Skin epidermis (tissue), 12 donors: ENCODE measurements around the gene PDZD2.
"Not testable (repeated sequence)": the region's sequence is repeated elsewhere in the genome, so short reads cannot be mapped to it uniquely, and the experiment has no call there.

Source experiments
- H3K27ac ChIP-seq, 21 experiments: fragments of 200-600 bp; sonication (generic) in 11 of 21; one replicate each; pipeline ENCODE4 v1.5.0; 2020; ENCODE audit warnings: mild to moderate bottlenecking in 3 of 21, inconsistent platforms in 2 of 21, moderate library complexity in 2 of 21
- H3K4me3 ChIP-seq, 7 experiments: fragments of 200-600 bp; sonication (generic) in 2 of 7; one replicate each; pipeline ENCODE4 v1.5.0; 2020; ENCODE audit warnings: inconsistent platforms in 2 of 7, mild to moderate bottlenecking in 2 of 7, moderate library complexity in 1 of 7

PDZD2 gene

DNA sequence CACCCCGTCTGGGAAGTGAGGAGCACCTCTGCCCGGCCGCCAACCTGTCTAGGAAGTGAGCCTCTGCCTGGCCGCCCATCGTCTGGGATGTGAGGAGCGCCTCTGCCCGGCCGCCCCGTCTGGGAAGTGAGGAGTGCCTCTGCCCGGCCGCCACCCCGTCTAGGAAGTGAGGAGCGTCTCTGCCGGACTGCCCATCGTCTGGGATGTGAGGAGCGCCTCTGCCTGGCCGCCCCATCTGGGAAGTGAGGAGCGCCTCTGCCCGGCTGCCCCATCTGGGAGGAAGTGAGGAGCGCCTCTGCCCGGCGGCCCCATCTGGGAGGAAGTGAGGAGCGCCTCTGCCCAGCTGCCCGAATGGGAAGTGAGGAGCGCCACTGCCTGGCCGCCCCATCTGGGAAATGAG is 400.7 kb downstream of the PDZD2 start:
- not testable (repeated sequence) for H3K27ac ChIP-seq

DNA sequence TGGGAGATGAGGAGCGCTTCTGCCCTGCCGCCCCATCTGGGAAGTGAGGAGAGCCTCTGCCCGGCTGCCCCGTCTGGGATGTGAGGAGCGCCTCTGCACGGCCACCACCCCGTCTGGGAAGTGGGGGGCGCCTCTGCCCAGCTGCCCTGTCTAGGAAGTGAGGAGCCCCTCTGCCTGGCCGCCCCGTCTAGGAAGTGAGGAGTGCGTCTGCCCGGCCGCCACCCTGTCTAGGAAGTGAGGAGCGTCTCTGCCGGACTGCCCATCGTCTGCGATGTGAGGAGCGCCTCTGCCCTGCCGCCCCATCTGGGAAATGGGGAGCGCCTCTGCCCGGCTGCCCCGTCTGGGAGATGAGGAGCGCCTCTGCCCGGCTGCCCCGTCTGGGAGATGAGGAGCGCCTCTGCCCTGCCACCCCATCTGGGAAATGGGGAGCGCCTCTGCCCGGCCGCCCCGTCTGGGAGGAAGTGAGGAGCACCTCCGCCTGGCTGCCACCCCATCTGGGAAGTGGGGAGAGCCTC is 401.3 kb downstream of the PDZD2 start:
- H3K4me3 ChIP-seq, H3K27ac ChIP-seq: not testable (repeated sequence)

More for the DNA sequence above, 400.7 kb downstream of the PDZD2 start:
- not testable (repeated sequence) for H3K4me3 ChIP-seq

DNA sequence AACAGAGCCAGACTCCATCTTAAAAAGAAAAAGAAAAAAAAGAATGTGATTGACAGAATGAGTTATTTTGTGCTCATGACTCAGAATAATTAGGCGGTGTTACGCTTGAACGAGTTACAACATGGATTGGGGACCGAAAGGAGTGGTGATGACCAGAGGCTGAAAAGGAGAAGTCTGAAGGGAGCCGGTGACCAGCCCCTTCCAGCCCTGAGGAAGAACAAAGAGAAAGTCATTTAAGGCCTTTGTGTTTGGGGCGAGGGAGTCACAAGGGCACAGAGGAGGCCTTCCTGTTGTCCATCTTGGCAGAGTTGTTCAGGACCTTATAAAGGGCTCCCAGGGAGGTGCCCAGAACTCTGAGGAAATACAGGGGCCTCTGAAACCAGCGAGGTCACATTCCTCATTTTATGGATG is 403.6 kb downstream of the PDZD2 start:
- no peak overlapping the region for H3K4me3 ChIP-seq
- H3K27ac ChIP-seq: peak overlapping the region in 2 of 21 experiments; percentile 26 to 39

DNA sequence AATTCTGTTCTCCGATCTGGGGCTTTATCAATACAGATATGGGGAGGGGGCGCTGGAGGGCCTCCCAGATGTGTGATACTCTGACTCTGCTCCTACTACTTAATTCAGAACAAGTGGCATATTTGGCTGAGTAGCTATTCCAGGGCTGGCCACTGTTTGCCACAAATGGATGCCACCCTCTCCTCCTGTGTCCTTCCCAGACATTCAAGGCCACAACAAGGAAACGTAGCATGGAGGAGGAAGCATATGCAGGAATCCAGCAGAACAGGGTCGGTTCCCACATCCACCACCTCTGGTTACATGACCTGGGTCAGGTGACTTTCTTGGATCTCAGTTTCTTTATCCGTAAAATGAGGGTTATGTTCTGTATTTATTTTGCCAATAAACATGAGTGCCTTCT is 404.2 kb downstream of the PDZD2 start:
- Histone ChIP-seq H3K27ac (peak overlapping the region in 2 of 21 experiments; percentile 24 to 39), H3K4me3 (no peak overlapping the region)

DNA sequence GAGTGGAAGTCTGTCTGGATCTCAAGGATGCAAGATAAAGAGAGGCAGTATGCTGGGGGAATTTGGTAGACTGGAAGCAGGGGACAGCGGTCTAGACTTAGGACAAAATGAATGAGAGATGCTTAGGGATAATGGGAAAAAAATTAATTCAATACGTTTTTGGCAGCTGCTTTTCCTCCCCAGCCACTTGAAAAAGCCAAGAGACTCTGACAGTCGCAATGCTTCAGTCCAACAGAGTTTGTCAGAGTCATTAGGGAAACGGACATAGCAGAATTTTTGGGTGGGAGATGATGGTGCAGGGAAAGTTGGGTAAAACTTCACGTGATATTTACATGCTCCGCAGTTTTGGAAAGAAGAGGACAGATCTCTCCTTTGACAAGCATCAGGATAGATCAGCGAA is 405.5 kb downstream of the PDZD2 start:
- Histone ChIP-seq H3K27ac (no peak overlapping the region), H3K4me3 (no peak overlapping the region)

DNA sequence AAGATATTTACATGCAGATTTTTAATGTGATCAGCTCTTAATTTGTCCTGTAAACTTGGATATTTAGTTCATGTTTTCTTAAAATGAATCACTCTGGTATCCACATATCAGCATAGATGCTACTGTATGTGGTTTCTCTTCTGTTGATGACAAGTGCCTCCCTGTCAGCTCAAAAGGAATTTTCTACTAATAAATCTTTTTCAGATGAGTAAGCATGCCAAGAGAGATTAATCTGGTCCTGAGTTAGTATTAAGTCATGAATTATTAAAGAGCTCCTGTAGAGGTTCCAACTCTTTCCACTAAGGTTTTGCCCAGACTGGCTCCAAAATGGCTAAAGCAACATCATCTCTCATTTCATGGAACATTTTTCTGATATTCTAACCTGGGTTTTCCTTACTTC is 406.0 kb downstream of the PDZD2 start:
- Histone ChIP-seq H3K27ac (no peak overlapping the region), H3K4me3 (no peak overlapping the region)

DNA sequence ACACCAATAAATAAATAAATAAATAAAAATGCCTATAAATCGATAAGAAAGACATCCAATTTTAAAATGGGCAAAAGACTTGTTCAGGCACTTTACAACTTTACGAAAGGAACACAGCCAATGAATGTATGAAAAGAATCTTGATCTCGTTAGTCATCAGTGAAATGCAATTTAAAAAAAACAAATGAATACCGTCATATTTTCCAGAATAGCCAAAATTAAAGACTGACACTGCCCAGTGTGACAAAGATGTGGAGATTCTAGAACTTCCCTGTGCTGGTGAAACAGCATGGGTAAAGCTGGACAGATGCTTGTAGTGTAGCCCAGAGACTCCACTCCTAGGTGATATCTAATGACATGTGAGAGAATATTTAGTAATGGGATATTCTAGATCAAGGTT is 408.1 kb downstream of the PDZD2 start:
- Histone ChIP-seq H3K27ac (no peak overlapping the region), H3K4me3 (no peak overlapping the region)

DNA sequence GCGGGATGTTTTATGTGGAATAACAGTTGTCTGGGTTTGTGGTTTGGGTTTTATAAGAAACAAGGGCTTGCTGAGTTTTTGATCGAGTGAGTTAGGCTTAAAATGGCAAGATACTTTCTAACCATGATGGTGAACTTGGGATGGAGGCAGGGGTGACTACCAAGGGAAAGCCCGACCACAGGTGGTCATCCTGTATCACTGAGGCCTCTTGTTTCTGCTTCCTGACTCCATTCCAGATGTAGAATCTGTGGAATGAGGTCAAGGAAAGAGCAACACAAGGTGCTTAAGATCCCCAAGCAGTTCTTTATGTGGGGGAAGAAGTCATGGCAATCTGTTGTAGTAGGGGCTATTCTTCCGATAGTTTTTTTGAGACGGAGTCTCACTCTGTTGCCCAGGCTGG is 412.9 kb downstream of the PDZD2 start:
- no peak overlapping the region for H3K27ac ChIP-seq

DNA sequence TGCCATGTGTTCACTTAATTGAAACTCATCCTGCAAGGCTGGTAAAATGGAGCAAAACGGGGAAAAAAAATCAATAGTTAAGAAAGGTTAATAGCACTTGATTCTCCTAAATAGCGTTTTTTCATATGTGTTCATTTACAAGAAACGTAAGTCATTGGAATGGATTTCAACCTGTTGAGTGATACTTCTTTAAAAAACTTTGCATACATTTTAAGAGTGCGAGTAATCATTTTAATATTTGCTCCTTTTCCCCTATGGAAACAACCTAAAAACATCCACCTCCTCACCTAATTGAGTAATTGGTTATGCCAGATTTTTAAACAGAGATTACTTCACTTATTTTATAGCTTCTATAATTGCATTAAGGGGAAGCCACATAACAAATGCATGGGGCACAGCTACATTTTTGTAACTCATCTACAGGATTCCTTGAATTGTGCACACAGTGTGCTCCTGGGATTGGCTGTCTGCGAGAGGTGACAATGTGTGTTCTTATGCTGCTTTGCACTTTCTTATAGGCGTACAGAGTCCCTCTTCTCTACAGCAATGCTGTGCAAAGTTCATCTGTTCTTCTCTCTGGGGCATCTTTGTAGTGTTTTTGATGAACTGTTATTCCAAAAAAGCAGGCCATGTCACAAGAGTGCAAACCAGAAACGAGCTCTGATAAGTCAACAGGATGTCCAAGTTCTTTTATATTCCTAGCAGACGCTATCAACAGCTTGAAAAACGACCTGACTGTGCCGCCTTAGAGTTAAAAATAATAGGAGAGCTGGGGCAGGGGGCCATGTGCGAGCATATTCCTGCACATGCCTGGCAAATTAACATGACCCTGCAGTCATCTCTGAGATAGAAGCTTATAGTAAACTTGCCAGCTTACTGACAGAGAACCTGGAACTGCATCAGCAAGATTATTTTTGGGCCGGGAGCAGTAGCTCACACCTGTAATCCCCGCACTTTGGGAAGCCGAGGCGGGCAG is 417.2 kb downstream of the PDZD2 start:
- no peak overlapping the region for H3K27ac ChIP-seq

More for the DNA sequence above, 412.9 kb downstream of the PDZD2 start:
- no peak overlapping the region for H3K4me3 ChIP-seq

DNA sequence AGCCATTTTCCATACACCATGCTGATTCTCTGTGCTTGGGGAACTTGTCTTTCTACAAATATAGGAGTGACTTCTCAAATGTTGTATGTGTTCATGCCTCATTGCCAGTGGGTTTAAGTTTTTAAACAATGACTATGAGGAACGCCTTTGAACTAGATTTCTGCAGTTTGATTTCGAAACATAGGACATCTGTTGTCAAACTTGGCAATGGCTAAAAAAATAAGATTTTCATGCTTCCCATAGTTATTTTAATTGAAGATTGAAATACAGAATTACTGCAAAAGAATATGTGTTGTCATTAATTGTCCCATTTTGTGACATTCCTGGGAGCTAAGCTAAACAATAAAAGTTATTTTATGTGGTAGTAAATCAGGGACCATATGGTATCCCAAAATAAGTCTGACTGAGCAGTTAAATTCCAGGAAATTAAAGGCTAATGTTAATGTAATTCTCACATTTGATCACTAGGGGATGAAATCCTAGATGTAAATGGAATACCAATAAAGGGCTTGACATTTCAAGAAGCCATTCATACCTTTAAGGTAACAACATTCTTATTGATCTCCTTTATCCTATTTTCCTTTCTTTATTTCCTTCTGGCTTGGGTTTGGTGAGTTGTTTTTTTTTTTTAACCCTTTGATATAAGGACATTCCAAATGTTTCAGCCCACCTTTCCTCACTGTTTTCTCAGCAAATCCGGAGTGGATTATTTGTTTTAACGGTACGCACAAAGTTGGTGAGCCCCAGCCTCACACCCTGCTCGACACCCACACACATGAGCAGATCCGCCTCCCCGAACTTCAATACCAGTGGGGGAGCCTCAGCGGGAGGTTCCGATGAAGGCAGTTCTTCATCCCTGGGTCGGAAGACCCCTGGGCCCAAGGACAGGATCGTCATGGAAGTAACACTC is 418.5 kb downstream of the PDZD2 start:
- Histone ChIP-seq H3K4me3 (no peak overlapping the region), H3K27ac (no peak overlapping the region)

More for the DNA sequence above, 417.2 kb downstream of the PDZD2 start:
- no peak overlapping the region for H3K4me3 ChIP-seq

DNA sequence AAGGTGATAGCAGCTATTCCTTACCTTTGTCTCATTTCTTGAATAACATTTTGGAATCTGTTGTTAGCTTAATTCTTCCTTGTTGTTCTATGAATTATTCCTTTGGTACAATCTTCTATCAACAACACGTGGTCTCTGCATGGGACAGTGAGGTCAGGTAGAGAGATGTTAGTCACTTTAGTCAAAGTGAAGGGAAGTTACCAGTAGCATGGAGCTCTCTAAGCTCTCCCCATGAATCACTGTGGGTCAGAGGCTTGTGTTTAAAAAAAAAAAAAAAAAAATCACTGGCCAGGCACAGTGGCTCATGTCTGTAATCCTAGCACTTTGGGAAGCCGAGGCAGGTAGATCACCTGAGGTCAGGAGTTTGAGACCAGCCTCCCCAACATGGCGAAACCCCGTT is 419.2 kb downstream of the PDZD2 start:
- no peak overlapping the region for H3K27ac ChIP-seq
- H3K4me3 ChIP-seq: no peak overlapping the region

DNA sequence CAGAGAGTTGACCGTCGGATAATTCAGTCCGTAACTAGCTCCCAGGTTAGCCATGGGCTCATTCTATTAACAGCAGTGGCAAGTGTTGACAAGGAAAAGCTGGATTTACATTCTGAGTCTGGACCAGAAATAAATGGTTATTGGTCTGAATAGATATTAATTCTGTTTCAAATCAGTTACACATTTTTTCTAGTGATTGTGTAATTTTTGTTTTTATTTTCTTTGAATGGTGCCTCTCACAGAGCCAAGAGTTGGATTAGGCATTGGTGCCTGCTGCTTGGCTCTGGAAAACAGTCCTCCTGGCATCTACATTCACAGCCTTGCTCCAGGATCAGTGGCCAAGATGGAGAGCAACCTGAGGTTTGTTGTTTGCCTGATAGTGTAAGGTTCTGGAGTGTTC is 420.1 kb downstream of the PDZD2 start:
- no peak overlapping the region for H3K4me3 ChIP-seq
- H3K27ac ChIP-seq: no peak overlapping the region

DNA sequence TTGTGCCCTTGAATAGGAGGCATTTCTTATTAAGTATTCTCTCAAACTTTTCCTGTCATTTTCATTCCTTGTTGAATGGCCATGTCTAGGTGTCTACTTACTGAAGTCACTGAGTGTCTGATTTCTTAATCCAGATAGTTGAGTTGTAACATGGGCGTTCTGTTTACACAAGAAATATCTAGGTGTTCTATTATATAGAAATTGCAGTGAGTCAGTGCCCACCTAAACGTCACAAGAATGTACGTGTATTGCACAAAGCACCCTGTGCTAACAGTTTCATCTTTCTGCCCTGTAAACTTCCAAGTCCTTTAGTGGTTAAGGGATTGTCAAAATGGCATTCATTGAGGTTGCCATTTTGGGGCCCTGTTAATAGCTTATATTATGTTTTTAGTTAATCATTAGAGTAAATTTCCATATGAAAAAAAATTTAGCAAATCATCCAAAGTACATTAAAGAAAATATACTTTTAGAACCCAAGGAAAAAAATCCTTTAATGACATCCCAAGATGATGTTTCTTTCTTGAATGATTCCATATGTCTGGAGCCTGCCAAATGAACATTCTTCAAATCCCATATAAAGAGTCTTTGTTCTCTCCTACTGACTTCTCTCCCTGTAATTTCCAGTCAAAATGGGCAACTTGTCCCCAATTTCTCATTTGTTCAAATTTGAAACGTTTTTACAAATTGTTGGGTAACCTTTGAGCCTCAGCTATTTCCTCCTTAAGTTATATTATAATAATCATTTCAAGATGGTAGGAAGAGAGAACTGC is 421.0 kb downstream of the PDZD2 start:
- H3K4me3 ChIP-seq: no peak overlapping the region
- H3K27ac ChIP-seq: no peak overlapping the region

DNA sequence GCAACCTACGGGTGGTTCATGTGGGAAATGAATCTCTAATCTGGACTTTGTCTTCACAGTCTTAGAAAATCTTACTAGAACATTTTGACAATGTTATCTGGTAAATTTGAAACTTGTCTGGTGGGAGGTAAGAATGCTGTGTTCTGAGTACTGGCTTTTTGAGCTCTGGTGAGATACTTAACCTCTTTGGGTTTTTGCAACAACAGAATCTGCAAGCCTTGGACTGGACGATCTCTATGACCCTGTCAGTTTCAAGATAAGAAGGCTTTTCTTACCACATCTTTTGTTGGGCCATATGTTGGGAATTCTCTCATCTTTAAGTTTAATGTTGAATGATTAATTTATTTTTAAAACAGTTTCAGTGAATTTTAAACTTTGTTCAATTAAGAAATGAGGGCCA is 422.3 kb downstream of the PDZD2 start:
- H3K4me3 ChIP-seq: no peak overlapping the region
- H3K27ac ChIP-seq: no peak overlapping the region

DNA sequence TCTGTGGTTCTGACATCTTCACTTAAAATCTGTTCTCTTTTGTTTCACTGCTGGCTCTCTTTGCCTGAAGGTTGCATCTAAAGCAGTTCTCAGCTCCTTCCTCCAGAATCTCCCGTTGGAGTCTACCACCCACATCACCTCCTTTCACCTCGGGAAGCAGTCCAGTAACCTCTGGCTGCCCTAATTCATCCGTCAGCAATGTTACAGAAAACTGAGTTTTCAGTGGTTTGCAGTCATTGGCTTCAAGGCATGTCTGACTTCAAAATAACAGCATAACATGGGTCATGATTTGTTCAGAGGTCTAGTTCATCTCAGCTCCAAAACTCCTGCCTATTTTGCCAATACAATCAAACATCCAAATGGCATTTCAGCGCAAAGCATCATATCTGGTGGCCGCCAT is 427.5 kb downstream of the PDZD2 start:
- H3K27ac ChIP-seq: no peak overlapping the region
- H3K4me3 ChIP-seq: no peak overlapping the region

DNA sequence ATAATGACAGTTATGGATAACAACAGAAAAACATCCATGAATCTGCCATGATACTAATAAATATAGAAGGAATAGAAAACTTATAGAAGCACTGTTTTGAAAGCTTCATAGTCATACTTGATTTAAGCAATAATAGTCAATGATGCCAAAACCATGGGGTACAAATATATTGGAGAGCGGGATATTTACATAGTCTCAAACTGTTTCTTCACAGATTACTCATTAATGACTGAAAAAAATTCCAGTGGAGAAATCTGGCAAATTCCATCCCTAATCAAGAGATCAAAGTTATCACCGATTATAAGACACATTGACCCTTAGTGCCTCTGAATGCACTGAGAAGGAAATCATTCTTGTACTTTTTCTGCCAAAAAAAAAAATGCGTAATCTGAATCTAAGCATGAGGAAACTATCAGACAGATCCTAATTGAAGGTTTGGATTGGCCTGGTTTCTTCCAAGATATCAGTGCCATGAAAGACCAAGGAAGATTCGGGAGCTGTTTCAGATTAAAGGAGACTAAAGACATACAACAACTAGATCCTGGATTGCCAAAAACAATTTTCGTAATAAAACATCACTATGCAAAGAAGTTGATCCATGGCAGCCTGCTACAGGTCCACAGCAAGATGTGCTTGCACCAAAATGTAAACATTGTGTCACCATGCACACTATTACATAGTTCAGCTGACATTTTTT is 429.0 kb downstream of the PDZD2 start:
- Histone ChIP-seq H3K27ac (no peak overlapping the region), H3K4me3 (no peak overlapping the region)

DNA sequence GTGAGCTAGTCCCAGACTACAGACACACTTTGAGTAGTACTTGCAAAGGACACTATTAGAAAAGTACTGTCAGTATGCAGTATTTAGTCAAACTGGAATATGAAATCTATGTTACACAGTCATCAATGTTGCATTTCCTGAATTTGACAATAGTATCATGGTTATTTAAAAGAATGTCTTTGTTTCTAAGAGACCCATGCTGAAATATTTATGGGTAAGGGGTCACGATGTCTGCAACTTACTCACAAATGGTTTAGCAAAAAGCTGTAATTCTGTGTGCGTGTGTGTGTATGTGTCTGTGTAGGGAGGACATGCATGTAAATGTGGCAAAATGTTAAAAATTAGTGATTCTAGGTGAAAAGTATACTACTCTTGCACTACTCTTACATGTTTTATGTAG is 429.6 kb downstream of the PDZD2 start:
- H3K27ac ChIP-seq: no peak overlapping the region
- H3K4me3 ChIP-seq: no peak overlapping the region

DNA sequence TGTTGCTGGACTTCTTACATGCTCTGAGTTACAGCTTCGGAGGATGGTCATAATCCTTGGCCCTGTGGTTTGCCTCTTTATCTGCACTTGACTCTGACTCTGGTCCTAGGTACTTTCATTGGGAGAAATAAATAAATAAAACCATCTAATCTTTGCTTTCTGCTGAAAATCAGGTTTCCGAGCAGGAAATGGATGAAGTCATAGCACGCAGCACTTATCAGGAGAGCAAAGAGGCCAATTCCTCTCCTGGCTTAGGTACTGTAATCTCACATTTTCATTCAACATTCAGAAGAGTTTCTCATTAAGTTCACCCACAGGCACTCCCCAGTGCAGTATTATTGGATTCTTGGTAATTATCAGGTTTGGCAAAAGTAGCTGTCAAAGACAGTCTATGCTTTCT is 430.5 kb downstream of the PDZD2 start:
- Histone ChIP-seq H3K4me3 (no peak overlapping the region), H3K27ac (no peak overlapping the region)

DNA sequence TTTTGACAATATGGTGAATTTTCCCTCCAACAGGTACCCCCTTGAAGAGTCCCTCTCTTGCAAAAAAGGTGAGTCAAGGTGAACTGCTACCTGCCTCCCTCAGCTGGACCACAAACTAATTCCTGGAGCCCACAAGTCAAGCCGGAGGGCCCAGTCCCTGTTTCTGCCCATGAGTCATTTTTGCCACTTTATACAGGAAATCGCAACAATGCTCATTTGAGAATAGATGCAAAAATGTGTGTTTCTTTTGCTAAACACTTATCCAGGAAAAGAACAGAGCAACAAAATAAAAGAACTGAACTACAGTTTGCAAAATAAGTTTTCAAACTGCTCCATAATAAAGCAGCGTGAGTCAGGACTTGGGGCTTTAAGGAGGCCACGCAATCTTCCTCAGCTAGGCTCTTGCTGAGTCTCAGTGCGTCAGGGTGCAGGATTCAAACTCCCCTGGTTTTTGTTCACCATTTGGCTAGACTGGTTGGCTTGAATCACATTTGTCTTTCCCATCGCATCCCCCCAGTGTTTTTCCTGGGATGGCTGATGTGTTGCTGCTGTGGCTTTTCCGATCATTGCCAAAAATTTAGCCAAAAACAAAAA is 432.5 kb downstream of the PDZD2 start:
- Histone ChIP-seq H3K4me3 (no peak overlapping the region), H3K27ac (peak overlapping the region in 1 of 21 experiments; percentile 2)
